OCI-LY7 (cell line): Measurements from ENCODE around the gene ROBO1. TPM values are rescaled to one million over a fixed set of nuclear protein-coding genes. Genes with fewer than 3 reads are reported as not detected.

Source experiments
- BruUV-seq: library from RNA; stranded (reverse); fragments of 400-500 nt; replicated peaks from 2 replicates; lab custom pipeline; 2021; lab: Mats Ljungman, UMichigan
- CTCF ChIA-PET: fragments of 300-600 bp; sonication (Branson Sonifier 250); formaldehyde crosslinking; loops from one replicate; lab custom pipeline; 2022; ENCODE audit warnings: antibody characterized with exemption; ENCODE audit not compliant: unreplicated experiment; lab: Charles Lee
- POLR2A ChIA-PET: fragments of 300-600 bp; sonication (Branson Sonifier 250); formaldehyde crosslinking; loops from one replicate; lab custom pipeline; 2022; ENCODE audit warnings: antibody characterized with exemption; lab: Charles Lee
- DNase-seq: peaks from one replicate; pipeline ENCODE4 v3.0.0-alpha.2; 2015; ENCODE audit warnings: low spot score
- H2AFZ ChIP-seq: fragments of 200-600 bp; sonication (generic), shearing (Covaris generic); 2 replicates; pipeline ENCODE4 v1.6.1; 2014; ENCODE audit warnings: mild to moderate bottlenecking, antibody characterized with exemption, low read length, moderate library complexity
- H3K27ac ChIP-seq: fragments of 200-600 bp; sonication (generic); 2 replicates; pipeline ENCODE4 v1.5.1; 2014; ENCODE audit warnings: mixed run types, low read depth, mild to moderate bottlenecking, moderate library complexity, low read length, inconsistent platforms; ENCODE audit not compliant: poor library complexity, severe bottlenecking
- H3K36me3 ChIP-seq: fragments of 200-600 bp; sonication (generic); 2 replicates; pipeline ENCODE4 v1.6.1; 2014; ENCODE audit warnings: mild to moderate bottlenecking, antibody characterized with exemption, low read length, moderate library complexity, mixed read lengths; ENCODE audit not compliant: insufficient read depth
- H3K4me1 ChIP-seq: fragments of 200-600 bp; sonication (generic); 2 replicates; pipeline ENCODE4 v1.5.1; 2014; ENCODE audit warnings: mild to moderate bottlenecking, low read length; ENCODE audit not compliant: insufficient read depth, poor library complexity, severe bottlenecking
- H3K4me2 ChIP-seq: fragments of 200-600 bp; sonication (generic); 2 replicates; pipeline ENCODE4 v1.6.1; 2014; ENCODE audit warnings: mild to moderate bottlenecking, low read length
- H3K4me3 ChIP-seq: fragments of 200-600 bp; sonication (generic); 2 replicates; pipeline ENCODE4 v1.5.1; 2014; ENCODE audit warnings: mild to moderate bottlenecking, low read depth, low read length; ENCODE audit not compliant: poor library complexity, severe bottlenecking
- H3K79me2 ChIP-seq: fragments of 200-600 bp; sonication (generic); 2 replicates; pipeline ENCODE4 v1.6.1; 2016; ENCODE audit warnings: low read depth, mild to moderate bottlenecking, low read length, moderate library complexity, mixed read lengths; ENCODE audit not compliant: insufficient read depth
- H3K9me2 ChIP-seq: fragments of 200-600 bp; sonication (generic); 2 replicates; pipeline ENCODE4 v1.6.1; 2016; ENCODE audit warnings: mild to moderate bottlenecking, low read length, mixed read lengths; ENCODE audit not compliant: insufficient read depth
- H3K9me3 ChIP-seq: fragments of 200-600 bp; sonication (generic); 2 replicates; pipeline ENCODE4 v1.6.1; 2014; ENCODE audit warnings: mild to moderate bottlenecking, mixed run types, low read length, mixed read lengths
- H4K20me1 ChIP-seq: fragments of 200-600 bp; sonication (generic); 2 replicates; pipeline ENCODE4 v1.6.1; 2014; ENCODE audit warnings: mild to moderate bottlenecking, antibody characterized with exemption, low read length, moderate library complexity, mixed read lengths; ENCODE audit not compliant: insufficient read depth
- CTCF ChIP-seq: fragments of 200-600 bp; sonication (generic); conservative IDR thresholded peaks from 2 replicates; pipeline ENCODE4 v1.5.1; 2014; ENCODE audit warnings: mild to moderate bottlenecking, antibody characterized with exemption, low read length, moderate library complexity, mixed read lengths
- EZH2phosphoT487 ChIP-seq: fragments of 200-600 bp; sonication (generic); IDR thresholded peaks from 2 replicates; pipeline ENCODE4 v1.6.1; 2018; ENCODE audit warnings: low read depth, borderline replicate concordance, mild to moderate bottlenecking, mixed run types, antibody characterized with exemption, low read length, moderate library complexity, mixed read lengths
- intact Hi-C: fragments of 100-400 bp; cut with micrococcal nuclease; formaldehyde crosslinking; loops from one replicate; pipeline ENCODE4 v1.10.0; 2022; ENCODE audit not compliant: unreplicated experiment
- total RNA-seq, 2 experiments: library from RNA; depleted of rRNA in 1 of 2; stranded (reverse); fragments of >200 nt in 1 of 2; shearing (Covaris generic) in 1 of 2; gene quantifications; 2 replicates each; pipeline ENCODE4 v1.2.3, GENCODE V29; 2014 to 2022

ROBO1 gene
- total RNA-seq, 2 experiments from 2014 or later, result not detected

- Histone ChIP-seq H3K4me2 (no peak overlapping the region), H3K9me2 (no peaks in the 10 kb centered on the region), H3K4me1 (no peaks in the 10 kb centered on the region), H3K9me3 (no peaks in the 10 kb centered on the region), H3K79me2 (no peaks in the 10 kb centered on the region), H3K4me3 (no peak overlapping the region), H2AFZ (no peak overlapping the region), H3K36me3 (no peaks in the 10 kb centered on the region), H3K27ac (no peak overlapping the region), H4K20me1 (no peaks in the 10 kb centered on the region)
- intact Hi-C loops, result no loop called here
- ChIA-PET CTCF (no interaction called here), POLR2A (no interaction called here)
- no TSS peak for BruUV-seq
- no peak for TF ChIP-seq CTCF
- no peak for DNase-seq
Observed at GRCh38 chr3:78878789-78879188, 889.0 kb downstream of the ROBO1 start.

GRCh38 chr3:78878011-78878410 is 889.8 kb downstream of the ROBO1 start:
- BruUV-seq, result no TSS peak
- intact Hi-C loops, result no loop called here
- no peak for DNase-seq
- Histone ChIP-seq H2AFZ (no peak overlapping the region), H3K4me3 (no peak overlapping the region), H3K79me2 (no peaks in the 10 kb centered on the region), H3K27ac (no peak overlapping the region), H3K36me3 (no peaks in the 10 kb centered on the region), H3K9me3 (no peaks in the 10 kb centered on the region), H3K4me2 (no peak overlapping the region), H3K4me1 (no peaks in the 10 kb centered on the region), H3K9me2 (no peaks in the 10 kb centered on the region), H4K20me1 (no peaks in the 10 kb centered on the region)
- ChIA-PET CTCF (no interaction called here), POLR2A (no interaction called here)
- no peak for TF ChIP-seq EZH2phosphoT487

- Histone ChIP-seq H3K4me1 (no peaks in the 10 kb centered on the region), H4K20me1 (no peaks in the 10 kb centered on the region), H3K27ac (no peak overlapping the region), H3K4me2 (no peak overlapping the region), H3K36me3 (no peaks in the 10 kb centered on the region), H2AFZ (no peak overlapping the region), H3K9me3 (no peaks in the 10 kb centered on the region), H3K9me2 (no peaks in the 10 kb centered on the region), H3K4me3 (no peak overlapping the region), H3K79me2 (no peaks in the 10 kb centered on the region)
- intact Hi-C loops, result no loop called here
- ChIA-PET CTCF (no interaction called here), POLR2A (interaction anchor here (0.7 kb wide), 1 partner anchor 374 kb away, joined by 3 read pairs; no protein-coding TSS in a partner anchor)
- no TSS peak for BruUV-seq
- TF ChIP-seq EZH2phosphoT487 (no peak), CTCF (no peak)
- no peak for DNase-seq
Observed at GRCh38 chr3:78875851-78876250, 891.9 kb downstream of the ROBO1 start.
